Inferior parietal cortex (tissue), 1 donor: ENCODE data around the gene SLC6A9.

ENCODE experiments used
- DNase-seq: peaks from one replicate; pipeline ENCODE4 v3.0.0-alpha.2; 2016; ENCODE audit errors: extremely low spot score

SLC6A9 gene

GRCh38 chr1:44031252-44032169 is at the start of gene SLC6A9:
TSS of gene SLC6A9 (minus strand) at chr1:44031462. CDS start at chr1:44024277, 7,185 bp downstream.
- peak; percentile 27 for DNase-seq

- no peak for DNase-seq
Measured at GRCh38 chr1:44079566-44079965, 48.3 kb upstream of the SLC6A9 start.

GRCh38 chr1:44078104-44078503 is 46.8 kb upstream of the SLC6A9 start:
- DNase-seq, result no peak

GRCh38 chr1:44077421-44077820 is 46.2 kb upstream of the SLC6A9 start:
- DNase-seq, result no peak

GRCh38 chr1:44076066-44076465 is 44.8 kb upstream of the SLC6A9 start:
- no peak for DNase-seq

GRCh38 chr1:44074415-44074814 is 43.2 kb upstream of the SLC6A9 start:
- DNase-seq, result no peak

GRCh38 chr1:44073528-44073927 is 42.3 kb upstream of the SLC6A9 start:
- DNase-seq, result no peak

GRCh38 chr1:44072821-44073220 is 41.6 kb upstream of the SLC6A9 start:
- no peak for DNase-seq

GRCh38 chr1:44072204-44072603 is 40.9 kb upstream of the SLC6A9 start:
- DNase-seq, result peak; percentile 35

- DNase-seq, result no peak
Measured at GRCh38 chr1:44071461-44071860, 40.2 kb upstream of the SLC6A9 start.

GRCh38 chr1:44068442-44068921 is 37.2 kb upstream of the SLC6A9 start:
- DNase-seq, result no peak

GRCh38 chr1:44067266-44068250 is 36.3 kb upstream of the SLC6A9 start:
- DNase-seq, result no peak

- DNase-seq, result no peak
Measured at GRCh38 chr1:44062656-44063179, 31.5 kb upstream of the SLC6A9 start.

GRCh38 chr1:44061857-44062256 is 30.6 kb upstream of the SLC6A9 start:
- DNase-seq, result no peak

- no peak for DNase-seq
Measured at GRCh38 chr1:44060830-44061267, 29.6 kb upstream of the SLC6A9 start.

GRCh38 chr1:44059664-44060355 is 28.5 kb upstream of the SLC6A9 start:
- DNase-seq, result no peak

- DNase-seq, result no peak
Measured at GRCh38 chr1:44059212-44059611, 27.9 kb upstream of the SLC6A9 start.

GRCh38 chr1:44057293-44057692 is 26.0 kb upstream of the SLC6A9 start:
- DNase-seq, result no peak

- DNase-seq, result no peak
Measured at GRCh38 chr1:44053394-44053793, 22.1 kb upstream of the SLC6A9 start.

- DNase-seq, result no peak
Measured at GRCh38 chr1:44050261-44050660, 19.0 kb upstream of the SLC6A9 start.

- no peak for DNase-seq
Measured at GRCh38 chr1:44049839-44050238, 18.6 kb upstream of the SLC6A9 start.
